Immature natural killer cell (primary cell): ENCODE results near the gene EHD3. TPM values are rescaled to one million over a fixed set of nuclear protein-coding genes. Genes with fewer than 3 reads are reported as not detected.

Source experiments
- DNase-seq, 3 donors: peaks; one replicate each; pipeline ENCODE4 v3.0.0; 2022; ENCODE audit warnings: mixed read lengths in 1 of 3
- H3K27ac Mint-ChIP-seq, 6 donors: one replicate each; pipeline ENCODE4 v1.8.0; 2020; ENCODE audit warnings: mixed read lengths in 6 of 6, mild to moderate bottlenecking in 5 of 6, inconsistent platforms in 4 of 6, moderate library complexity in 3 of 6
- H3K27me3 Mint-ChIP-seq, 3 donors: one replicate each; pipeline ENCODE4 v1.8.0; 2020 to 2021; ENCODE audit warnings: low read depth in 3 of 3, mild to moderate bottlenecking in 3 of 3, mixed read lengths in 3 of 3, moderate library complexity in 3 of 3, inconsistent platforms in 1 of 3
- H3K36me3 Mint-ChIP-seq, 3 donors: one replicate each; pipeline ENCODE4 v1.8.0; 2020; ENCODE audit warnings: mixed read lengths in 3 of 3, inconsistent platforms in 2 of 3, mild to moderate bottlenecking in 2 of 3
- H3K4me1 Mint-ChIP-seq, 2 donors: one replicate each; pipeline ENCODE4 v1.8.0; 2020; ENCODE audit warnings: inconsistent platforms in 2 of 2, mild to moderate bottlenecking in 2 of 2, mixed read lengths in 2 of 2, moderate library complexity in 1 of 2
- H3K4me3 Mint-ChIP-seq, 5 donors: one replicate each; pipeline ENCODE4 v1.8.0; 2020; ENCODE audit warnings: mild to moderate bottlenecking in 5 of 5, mixed read lengths in 5 of 5, inconsistent platforms in 3 of 5, moderate library complexity in 3 of 5
- H3K9me3 Mint-ChIP-seq, 6 donors: one replicate each; pipeline ENCODE4 v1.8.0; 2020; ENCODE audit warnings: mild to moderate bottlenecking in 6 of 6, mixed read lengths in 6 of 6, inconsistent platforms in 4 of 6, moderate library complexity in 3 of 6
- polyA plus RNA-seq, 3 donors: library from polyadenylated mRNA; unstranded; fragments of 300-500 nt; fragmentation: Illumina TruSeq; gene quantifications; one replicate each; pipeline ENCODE4 v1.2.3, GENCODE V29; 2021

EHD3 gene
- polyA plus RNA-seq, 3 donors from 2014 or later: 3.6 to 4.9 (median 3.7) TPM

DNA sequence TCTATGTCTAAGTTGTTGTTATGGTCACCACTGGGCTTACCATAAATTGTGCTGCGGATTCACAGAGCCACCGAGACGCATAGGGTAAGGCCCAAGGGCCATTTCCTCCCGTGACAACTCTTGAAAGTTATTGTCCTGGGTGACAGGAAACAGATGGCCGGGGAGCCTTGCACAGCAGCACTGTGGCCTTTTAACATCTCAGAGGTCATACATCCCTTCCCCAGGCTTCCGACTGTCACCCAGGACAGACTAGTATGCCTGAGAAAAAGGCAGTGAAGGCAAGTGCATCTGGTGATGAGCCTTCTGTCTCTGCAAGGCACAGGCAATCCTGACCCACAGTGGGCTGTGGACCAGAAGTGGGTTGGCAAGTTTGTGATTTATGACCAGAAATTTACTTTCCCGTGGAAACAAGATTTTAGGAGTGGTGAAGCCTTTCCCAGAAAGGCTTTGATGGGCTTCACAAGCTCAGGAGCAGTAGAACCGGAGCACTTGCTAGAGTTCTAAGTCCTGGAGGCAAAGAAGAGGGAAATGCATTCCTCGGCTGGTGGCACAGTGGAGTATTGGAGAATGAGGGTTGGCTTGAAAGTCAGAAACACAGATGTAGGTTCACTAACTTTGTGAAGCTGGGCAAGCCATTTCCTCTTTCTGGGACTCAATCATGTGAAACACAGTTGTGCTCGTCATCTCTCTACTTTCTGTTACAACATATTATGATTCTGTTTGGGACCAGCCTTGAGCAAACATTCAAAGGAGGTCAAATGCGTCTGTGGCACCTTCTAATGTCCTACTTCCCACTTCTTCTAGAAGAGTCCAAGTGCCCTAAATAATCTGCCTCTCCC, 14.6 kb upstream of the EHD3 start:
- no peak overlapping the region for H3K4me3 Mint-ChIP-seq
- H3K27ac Mint-ChIP-seq: no peak overlapping the region
- no peaks in the 10 kb centered on the region for H3K9me3 Mint-ChIP-seq
- H3K27me3 Mint-ChIP-seq: peaks cover 1 to 13% (median 8%) of the 10 kb centered on the region in 3 donors
- no peak for DNase-seq
- H3K36me3 Mint-ChIP-seq: no peaks in the 10 kb centered on the region
- peaks cover 0 to 23% of the 10 kb centered on the region in 2 donors for H3K4me1 Mint-ChIP-seq

DNA sequence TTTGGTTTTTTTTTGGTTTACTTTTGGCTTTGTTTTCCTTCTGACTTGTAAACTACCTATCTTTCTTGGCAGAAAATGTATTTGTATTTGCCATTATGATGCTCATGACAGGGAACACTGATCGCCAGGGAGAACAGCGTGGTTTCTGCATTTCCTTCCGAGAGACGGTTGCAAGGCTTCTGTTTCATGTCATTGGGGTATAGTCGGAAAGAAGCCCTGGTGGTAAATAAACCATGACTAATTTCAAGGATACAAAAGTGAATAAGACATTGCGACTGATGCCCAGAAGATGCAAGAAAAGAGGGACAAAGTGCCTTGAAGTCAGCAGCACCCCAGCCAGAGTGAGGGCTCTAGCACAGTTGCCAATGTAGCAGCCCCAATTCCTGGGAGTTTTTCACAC, 12.4 kb upstream of the EHD3 start:
- peaks cover 0 to 11% of the 10 kb centered on the region in 2 donors for H3K4me1 Mint-ChIP-seq
- no peaks in the 10 kb centered on the region for H3K9me3 Mint-ChIP-seq
- H3K27me3 Mint-ChIP-seq: peaks cover 3 to 13% (median 10%) of the 10 kb centered on the region in 3 donors
- DNase-seq: no peak
- no peak overlapping the region for H3K4me3 Mint-ChIP-seq
- H3K27ac Mint-ChIP-seq: no peak overlapping the region
- no peaks in the 10 kb centered on the region for H3K36me3 Mint-ChIP-seq

DNA sequence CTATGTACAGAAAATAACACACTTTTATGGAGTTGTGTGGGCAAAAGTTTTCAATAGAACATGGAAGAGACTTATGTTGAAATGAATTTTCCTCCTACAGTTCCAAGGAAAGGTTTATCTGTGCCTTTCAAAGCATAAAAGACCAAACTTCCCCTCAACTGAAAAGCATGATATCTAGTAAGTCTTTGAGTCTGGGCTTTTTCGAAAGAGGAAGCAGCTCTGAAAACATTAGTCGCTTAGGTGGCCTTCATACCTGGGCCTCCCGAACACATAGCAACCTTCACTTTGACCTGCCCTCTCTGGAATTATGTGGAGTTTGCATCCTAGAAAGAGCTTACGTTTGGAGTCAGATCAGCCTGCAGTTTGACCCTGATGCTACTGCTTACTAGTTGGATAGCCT, 11.9 kb upstream of the EHD3 start:
- no peaks in the 10 kb centered on the region for H3K36me3 Mint-ChIP-seq
- peaks cover 3 to 14% (median 10%) of the 10 kb centered on the region in 3 donors for H3K27me3 Mint-ChIP-seq
- H3K27ac Mint-ChIP-seq: no peak overlapping the region
- DNase-seq: no peak
- no peak overlapping the region for H3K4me3 Mint-ChIP-seq
- no peaks in the 10 kb centered on the region for H3K9me3 Mint-ChIP-seq
- H3K4me1 Mint-ChIP-seq: peaks cover 0 to 7% of the 10 kb centered on the region in 2 donors

DNA sequence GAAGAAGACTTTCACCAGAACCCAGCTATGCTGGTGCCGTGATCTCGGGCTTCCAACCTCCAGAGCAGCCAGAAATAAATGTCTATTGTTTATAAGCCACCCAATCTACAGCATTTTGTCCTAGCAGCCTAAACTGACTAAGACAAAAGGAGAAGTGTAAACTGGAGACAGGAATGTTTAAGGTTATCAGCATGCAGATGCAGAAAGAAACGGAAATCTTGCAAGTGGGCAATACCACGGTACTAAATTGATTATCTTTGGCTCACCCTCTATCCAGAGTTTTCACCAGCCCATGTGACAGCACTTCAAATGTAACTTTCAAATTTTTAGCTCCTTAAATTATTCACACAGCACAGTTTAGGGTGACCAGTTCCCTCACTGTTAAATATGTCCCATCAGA, 10.9 kb upstream of the EHD3 start:
- H3K27me3 Mint-ChIP-seq: peaks cover 5 to 19% (median 10%) of the 10 kb centered on the region in 3 donors
- H3K4me1 Mint-ChIP-seq: no peaks in the 10 kb centered on the region
- no peak overlapping the region for H3K27ac Mint-ChIP-seq
- H3K4me3 Mint-ChIP-seq: no peak overlapping the region
- no peaks in the 10 kb centered on the region for H3K36me3 Mint-ChIP-seq
- H3K9me3 Mint-ChIP-seq: no peaks in the 10 kb centered on the region
- no peak for DNase-seq

DNA sequence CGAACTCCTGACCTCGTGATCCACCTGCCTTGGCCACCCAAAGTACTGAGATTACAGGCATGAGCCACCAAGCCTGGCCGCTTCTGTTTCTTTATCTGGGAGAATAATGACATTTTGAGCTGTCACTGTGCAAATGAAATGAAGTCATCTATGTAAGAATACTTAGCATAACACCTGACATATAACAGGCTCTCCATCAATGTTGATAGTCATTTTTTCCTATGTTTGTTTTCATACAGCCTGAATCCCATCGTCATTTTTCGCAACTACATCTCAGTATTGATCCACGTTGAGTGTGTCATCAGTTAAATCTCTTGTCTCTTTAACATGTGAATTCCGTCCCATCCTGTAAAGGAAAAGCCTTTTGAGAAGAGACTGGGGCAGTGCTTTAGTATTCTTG, 10.2 kb upstream of the EHD3 start:
- Mint-ChIP-seq H3K9me3 (no peaks in the 10 kb centered on the region), H3K27me3 (peaks cover 5 to 18% (median 9%) of the 10 kb centered on the region in 3 donors), H3K4me1 (no peaks in the 10 kb centered on the region)

GRCh38 chr2:31226266-31226665, 7.7 kb upstream of the EHD3 start:
- no peak for DNase-seq
- H3K9me3 Mint-ChIP-seq: no peaks in the 10 kb centered on the region
- H3K4me1 Mint-ChIP-seq: no peaks in the 10 kb centered on the region
- H3K4me3 Mint-ChIP-seq: no peak overlapping the region
- no peaks in the 10 kb centered on the region for H3K36me3 Mint-ChIP-seq
- H3K27ac Mint-ChIP-seq: no peak overlapping the region
- H3K27me3 Mint-ChIP-seq: peaks cover 5 to 13% (median 6%) of the 10 kb centered on the region in 3 donors

More for the DNA sequence above, 10.2 kb upstream of the EHD3 start:
- H3K27ac Mint-ChIP-seq: no peak overlapping the region
- H3K36me3 Mint-ChIP-seq: no peaks in the 10 kb centered on the region
- H3K4me3 Mint-ChIP-seq: no peak overlapping the region
- no peak for DNase-seq

DNA sequence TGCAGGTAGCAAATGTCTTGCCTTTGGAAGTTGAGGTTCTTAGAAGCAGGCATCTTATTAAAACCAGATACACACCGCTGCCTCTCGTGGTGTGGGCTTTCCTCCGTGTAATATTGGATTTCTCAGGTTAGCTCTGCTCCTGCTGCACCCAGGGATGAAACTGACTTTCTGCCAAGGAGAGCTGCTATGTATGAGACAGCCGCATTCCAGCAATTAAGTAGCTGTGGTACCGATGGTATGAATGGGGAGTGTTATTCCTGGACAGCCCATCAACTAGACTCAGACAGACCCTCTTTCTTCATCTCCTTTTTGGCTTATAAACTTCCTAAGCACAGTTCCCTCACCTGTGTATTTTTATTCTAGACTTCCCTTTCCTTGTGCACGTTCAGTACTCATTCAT, 6.8 kb upstream of the EHD3 start:
- H3K9me3 Mint-ChIP-seq: no peaks in the 10 kb centered on the region
- H3K4me1 Mint-ChIP-seq: no peaks in the 10 kb centered on the region
- no peak for DNase-seq
- H3K4me3 Mint-ChIP-seq: no peak overlapping the region
- peaks cover 5 to 11% (median 6%) of the 10 kb centered on the region in 3 donors for H3K27me3 Mint-ChIP-seq
- H3K36me3 Mint-ChIP-seq: no peaks in the 10 kb centered on the region
- H3K27ac Mint-ChIP-seq: no peak overlapping the region

DNA sequence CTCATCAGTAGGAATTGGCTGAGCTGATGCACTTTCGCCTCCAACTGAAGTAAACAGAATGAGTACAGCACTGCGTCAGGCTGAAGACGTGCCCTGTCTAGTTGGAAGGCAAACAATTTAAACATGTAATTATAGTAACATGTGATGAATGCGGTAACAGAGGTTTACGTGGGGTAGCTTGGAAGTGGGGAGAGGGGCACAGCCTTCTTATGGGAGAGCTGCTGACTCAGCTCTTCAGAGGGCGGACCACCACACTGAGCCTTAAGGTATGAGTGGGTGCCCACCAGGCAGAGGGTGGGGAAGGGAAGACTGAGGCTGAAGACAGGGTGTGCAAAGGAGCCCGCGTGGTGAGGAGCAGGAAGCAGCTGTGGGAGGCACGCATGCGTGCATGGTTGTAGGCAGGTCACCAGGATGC, 6.2 kb upstream of the EHD3 start:
- no peak overlapping the region for H3K4me3 Mint-ChIP-seq
- H3K27me3 Mint-ChIP-seq: peaks cover 5 to 11% (median 6%) of the 10 kb centered on the region in 3 donors
- no peaks in the 10 kb centered on the region for H3K9me3 Mint-ChIP-seq
- no peak for DNase-seq
- no peak overlapping the region for H3K27ac Mint-ChIP-seq
- no peaks in the 10 kb centered on the region for H3K36me3 Mint-ChIP-seq
- H3K4me1 Mint-ChIP-seq: no peaks in the 10 kb centered on the region

GRCh38 chr2:31228717-31229116, 5.2 kb upstream of the EHD3 start:
- H3K27ac Mint-ChIP-seq: no peak overlapping the region
- H3K27me3 Mint-ChIP-seq: peaks cover 4 to 11% (median 7%) of the 10 kb centered on the region in 3 donors
- no peaks in the 10 kb centered on the region for H3K36me3 Mint-ChIP-seq
- H3K4me3 Mint-ChIP-seq: no peak overlapping the region
- H3K9me3 Mint-ChIP-seq: no peaks in the 10 kb centered on the region
- no peak for DNase-seq
- H3K4me1 Mint-ChIP-seq: peaks cover 4 to 6% of the 10 kb centered on the region in 2 donors

- H3K27ac Mint-ChIP-seq: no peak overlapping the region
Observed at GRCh38 chr2:31230751-31231150, 3.2 kb upstream of the EHD3 start.

DNA sequence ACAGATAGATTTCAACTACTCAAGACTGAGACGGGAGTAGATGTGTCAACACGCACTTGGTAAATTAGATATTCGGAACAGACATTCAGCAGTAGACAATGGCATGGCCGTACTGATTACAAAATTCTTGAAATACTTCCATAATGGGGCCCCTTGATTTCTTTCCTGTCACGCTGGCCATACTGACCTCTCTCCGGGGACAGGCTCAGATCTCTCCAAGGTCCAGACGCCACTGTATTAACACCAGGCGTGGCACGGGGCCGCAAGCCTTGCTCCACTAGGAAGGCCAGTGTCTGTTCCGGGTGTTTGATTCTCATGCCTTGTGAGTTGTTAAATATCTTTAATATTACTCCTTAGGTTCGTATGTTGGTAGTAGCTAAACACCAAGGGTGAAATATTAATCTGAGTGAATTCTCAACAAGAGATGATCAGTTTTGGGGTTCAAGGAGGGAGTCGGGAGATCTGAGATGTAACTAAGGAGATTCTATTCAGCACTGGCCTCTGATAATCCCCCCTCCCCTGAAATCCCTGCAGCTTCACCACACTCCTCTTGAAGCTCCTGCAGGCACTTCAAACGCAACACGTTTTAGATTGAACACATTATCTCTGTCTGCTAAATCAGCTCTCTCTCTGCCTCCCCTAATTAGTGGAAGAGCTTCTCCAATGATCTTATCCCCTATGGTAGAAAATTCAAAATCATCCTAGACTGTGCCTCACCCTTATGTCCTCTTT, 2.2 kb upstream of the EHD3 start:
- H3K9me3 Mint-ChIP-seq: no peaks in the 10 kb centered on the region
- H3K27ac Mint-ChIP-seq: no peak overlapping the region
- DNase-seq: no peak
- H3K36me3 Mint-ChIP-seq: no peaks in the 10 kb centered on the region
- H3K27me3 Mint-ChIP-seq: peaks cover 2 to 8% (median 6%) of the 10 kb centered on the region in 3 donors
- peaks cover 19 to 26% of the 10 kb centered on the region in 2 donors for H3K4me1 Mint-ChIP-seq
- H3K4me3 Mint-ChIP-seq: no peak overlapping the region

More at GRCh38 chr2:31230751-31231150, 3.2 kb upstream of the EHD3 start:
- no peak overlapping the region for H3K4me3 Mint-ChIP-seq
- peaks cover 2 to 8% (median 7%) of the 10 kb centered on the region in 3 donors for H3K27me3 Mint-ChIP-seq
- no peaks in the 10 kb centered on the region for H3K9me3 Mint-ChIP-seq
- DNase-seq: no peak
- H3K4me1 Mint-ChIP-seq: peaks cover 17 to 19% of the 10 kb centered on the region in 2 donors
- no peaks in the 10 kb centered on the region for H3K36me3 Mint-ChIP-seq

DNA sequence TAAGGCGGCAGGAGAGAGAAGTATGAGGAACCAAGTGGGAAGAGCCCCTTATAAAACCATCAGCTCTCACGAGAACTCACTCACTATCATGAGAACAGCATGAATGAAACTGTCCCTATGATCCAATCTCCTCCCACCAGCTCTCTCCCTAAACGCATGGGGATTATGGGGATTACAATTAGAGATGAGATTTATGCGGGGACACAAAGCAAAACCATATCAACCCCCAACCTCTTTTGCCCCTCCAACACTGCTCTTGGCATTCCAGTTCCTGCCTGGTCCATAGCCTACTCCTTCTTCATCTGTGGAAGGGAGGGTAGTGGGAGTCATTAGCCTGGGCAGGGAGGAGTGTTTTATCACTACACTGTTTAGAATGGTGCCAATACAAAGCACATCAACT, 1.4 kb upstream of the EHD3 start:
- H3K4me3 Mint-ChIP-seq: no peak overlapping the region
- H3K27ac Mint-ChIP-seq: no peak overlapping the region
- DNase-seq: no peak

GRCh38 chr2:31233231-31233630, 721 bp upstream of the EHD3 start:
- Mint-ChIP-seq H3K4me3 (peak overlapping the region; percentile 29 to 83 (median 79)), H3K9me3 (no peaks in the 10 kb centered on the region), H3K36me3 (peaks cover 0 to 3% (median 0%) of the 10 kb centered on the region in 3 donors), H3K27me3 (peaks cover 2 to 4% (median 2%) of the 10 kb centered on the region in 3 donors), H3K4me1 (peaks cover 19 to 26% of the 10 kb centered on the region in 2 donors), H3K27ac (peak overlapping the region in 2 of 6 donors; percentile 1 to 18)
- no peak for DNase-seq

More for the DNA sequence above, 1.4 kb upstream of the EHD3 start:
- H3K4me1 Mint-ChIP-seq: peaks cover 19 to 26% of the 10 kb centered on the region in 2 donors
- peaks cover 2 to 6% (median 2%) of the 10 kb centered on the region in 3 donors for H3K27me3 Mint-ChIP-seq
- H3K36me3 Mint-ChIP-seq: no peaks in the 10 kb centered on the region
- H3K9me3 Mint-ChIP-seq: no peaks in the 10 kb centered on the region
